ENCODE measurements around the gene NIPSNAP2.

GRCh38 chr7:56040730-56041129 is 76.3 kb downstream of the NIPSNAP2 start:
- no peak for TF ChIP-seq CTCF (IDR thresholded peaks at IDR 0.05)
- TF ChIP-seq POLR2AphosphoS5 (IDR thresholded peaks at IDR 0.05) = no peak
- TF ChIP-seq POLR2A (IDR thresholded peaks at IDR 0.05) = no peak

Measured in upper lobe of left lung (tissue), 4 donors.